ENCODE data around the gene WASL.
A peak's percentile ranks its signal among the peaks of the same experiment; 100 is the strongest.
"Not testable (repeated sequence)": the region's sequence is repeated elsewhere in the genome, so short reads cannot be mapped to it uniquely, and the experiment has no call there.

WASL gene

DNA sequence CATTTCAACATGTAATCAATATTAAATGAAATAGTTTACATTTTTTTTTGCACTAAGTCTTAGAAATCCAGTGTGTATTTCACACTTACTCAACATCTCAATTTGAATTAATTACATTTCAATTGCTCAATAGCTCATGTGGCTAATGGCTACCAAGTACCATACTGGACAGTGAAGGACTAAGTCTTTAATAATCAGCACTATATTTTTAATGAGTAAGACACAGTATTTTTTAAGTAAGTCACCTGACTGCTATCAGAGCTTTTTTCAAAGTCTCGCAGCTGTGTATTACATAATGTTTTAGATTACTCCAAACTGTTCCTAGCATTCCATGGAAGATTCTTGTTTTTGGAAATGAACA is 19.6 kb downstream of the WASL start:
- DNase-seq: no peak

- DNase-seq: no peak
Observed at GRCh38 chr7:123727071-123727837, 21.5 kb downstream of the WASL start.

GRCh38 chr7:123725586-123726171 is 23.1 kb downstream of the WASL start:
- DNase-seq: no peak

- DNase-seq: no peak
Observed at GRCh38 chr7:123724817-123725253, 24.0 kb downstream of the WASL start.

DNA sequence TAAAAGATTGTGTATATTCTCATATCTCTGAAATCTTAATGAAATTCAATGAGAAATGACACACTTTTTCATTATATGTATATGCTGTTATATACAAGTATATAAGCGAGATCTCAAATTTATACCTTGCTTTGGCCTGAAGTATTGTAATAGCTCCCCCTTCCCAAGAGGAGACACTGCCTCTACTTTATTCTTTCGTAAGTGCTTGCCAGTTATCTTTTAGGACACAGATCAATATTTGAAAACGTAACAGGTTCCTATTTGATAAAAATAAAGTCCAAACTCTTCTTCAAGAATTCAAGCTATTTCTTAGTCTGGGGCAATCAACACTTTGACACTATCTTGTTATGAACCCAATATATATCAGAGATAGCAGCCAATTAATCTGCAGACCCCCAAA is 24.9 kb downstream of the WASL start:
- no peak for DNase-seq

- DNase-seq: not testable (repeated sequence)
Observed at GRCh38 chr7:123720527-123720926, 28.3 kb downstream of the WASL start.

DNA sequence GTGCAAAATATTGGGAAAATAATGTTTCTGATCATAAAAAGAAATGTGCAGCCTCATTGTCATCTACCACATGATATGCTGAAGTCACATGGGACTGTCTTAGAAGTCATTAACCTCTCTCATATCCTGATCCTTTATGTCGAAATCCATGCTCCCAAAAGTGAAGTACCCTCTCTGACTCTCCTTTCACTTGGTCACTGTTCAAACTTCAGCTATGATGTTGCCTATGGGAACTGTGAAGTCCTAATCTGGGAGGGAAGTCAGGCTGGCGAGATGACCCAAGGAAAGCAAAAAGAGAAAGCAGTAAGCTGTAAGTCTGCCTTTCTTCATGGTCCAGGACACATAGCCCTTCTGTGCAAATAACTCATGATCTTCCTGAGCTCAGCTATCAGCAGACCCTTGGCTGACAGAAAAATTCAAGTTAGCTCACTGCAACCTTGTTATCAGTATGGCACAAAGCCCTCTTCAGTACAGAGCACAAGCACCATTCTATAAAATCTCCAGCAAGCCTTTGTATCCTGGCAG is 29.5 kb downstream of the WASL start:
- DNase-seq: no peak

GRCh38 chr7:123718773-123719172 is 30.0 kb downstream of the WASL start:
- no peak for DNase-seq

DNA sequence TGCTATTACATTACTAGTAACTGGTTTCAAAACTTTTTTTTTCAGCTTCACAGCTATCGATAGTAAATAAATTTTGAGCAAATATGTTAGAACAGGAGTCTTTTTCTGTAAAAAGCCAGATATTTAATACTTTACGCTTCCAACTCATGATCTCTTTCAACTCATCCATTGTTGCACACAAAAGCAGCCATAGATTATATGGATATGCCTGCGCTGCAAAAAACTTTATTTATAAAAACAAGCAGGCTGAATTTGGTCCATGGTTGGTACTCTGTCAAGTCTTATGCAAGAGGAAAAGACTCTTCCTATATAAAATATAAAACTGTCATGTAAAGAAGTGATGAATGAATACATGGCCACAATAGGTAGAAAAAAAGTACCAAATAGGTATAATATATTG is 31.1 kb downstream of the WASL start:
- DNase-seq: no peak

DNA sequence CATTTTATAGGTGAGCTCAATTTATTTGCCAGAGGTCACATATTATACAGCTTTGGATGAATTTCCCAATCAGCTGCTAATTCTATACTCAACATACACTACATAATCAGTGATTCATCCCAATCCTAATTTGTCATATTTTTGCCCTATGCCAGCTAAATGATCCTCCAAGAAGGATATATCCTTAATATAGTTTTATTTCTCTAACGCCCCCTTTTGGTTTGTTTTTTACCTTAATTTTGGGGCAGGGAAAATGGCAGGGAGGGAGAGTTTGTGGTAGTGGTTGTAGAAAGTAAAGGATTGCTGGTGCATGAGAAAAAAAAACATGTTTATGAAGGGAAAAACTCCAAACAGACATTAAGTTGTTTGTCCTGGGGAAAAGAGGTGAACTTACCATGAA is 31.9 kb downstream of the WASL start:
- no peak for DNase-seq

GRCh38 chr7:123715799-123716198 is 33.0 kb downstream of the WASL start:
- DNase-seq: no peak

DNA sequence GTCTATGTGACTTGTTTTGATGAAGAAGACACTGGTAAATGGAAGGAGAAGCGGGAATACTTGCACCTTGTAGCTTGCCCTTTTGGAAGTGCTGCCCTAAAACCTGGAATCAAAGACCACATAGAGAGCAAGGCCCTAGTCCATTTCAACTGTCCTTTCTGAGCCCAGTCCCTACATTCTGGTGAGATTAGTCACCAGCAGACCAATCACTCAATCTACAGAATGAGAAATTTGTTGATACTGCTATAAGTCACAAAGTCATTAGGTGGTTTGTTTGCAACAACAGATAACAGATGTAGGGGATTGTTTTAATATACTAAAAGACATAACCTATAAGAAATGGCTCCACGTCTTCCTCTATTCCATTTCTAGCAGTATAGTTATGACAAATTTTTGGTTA is 33.6 kb downstream of the WASL start:
- no peak for DNase-seq

- no peak for DNase-seq
Observed at GRCh38 chr7:123714296-123715080, 34.3 kb downstream of the WASL start.

GRCh38 chr7:123712619-123713018 is 36.2 kb downstream of the WASL start:
- DNase-seq: no peak

DNA sequence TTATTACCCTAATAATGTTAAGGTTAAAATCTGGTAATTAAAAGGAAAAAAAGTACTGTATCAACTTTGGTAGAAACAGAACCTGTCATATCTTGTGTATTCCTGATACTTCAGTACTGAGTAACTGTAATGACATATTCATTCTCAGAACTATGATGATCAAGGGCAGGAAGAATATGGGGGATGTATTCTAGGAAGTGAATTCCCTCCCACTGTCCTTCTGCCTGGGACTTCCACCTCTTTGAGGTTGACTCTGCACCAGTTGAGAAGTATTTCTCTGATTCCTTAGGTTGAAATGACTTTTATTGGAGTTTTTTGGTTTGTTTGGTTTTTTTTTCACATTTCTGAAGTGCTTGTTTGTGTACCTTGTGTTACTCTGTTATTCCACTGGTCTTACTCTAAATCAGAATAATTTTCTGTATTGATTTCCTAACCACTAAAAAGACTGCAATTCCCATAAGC is 36.9 kb downstream of the WASL start:
- peak in 1 of 2 experiments; percentile 12 for DNase-seq

DNA sequence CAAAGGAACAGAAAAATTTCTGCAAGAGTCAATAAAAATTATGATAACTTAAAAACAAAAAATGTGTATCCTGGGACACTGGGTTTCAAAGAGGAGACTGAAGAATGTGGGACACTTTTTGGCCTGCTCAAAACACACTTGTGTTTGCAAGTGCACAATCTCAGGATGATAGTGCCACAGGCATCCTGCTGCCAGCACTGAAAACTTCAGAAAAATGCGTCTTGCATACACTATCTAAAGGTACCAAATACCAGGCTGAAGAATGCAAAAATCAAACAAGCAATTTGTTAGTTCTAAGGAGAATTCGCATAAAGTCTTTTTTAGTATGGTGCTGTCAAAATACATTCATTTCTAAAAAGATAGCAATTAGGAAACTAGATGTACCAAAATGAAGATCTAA is 38.1 kb downstream of the WASL start:
- DNase-seq: no peak

DNA sequence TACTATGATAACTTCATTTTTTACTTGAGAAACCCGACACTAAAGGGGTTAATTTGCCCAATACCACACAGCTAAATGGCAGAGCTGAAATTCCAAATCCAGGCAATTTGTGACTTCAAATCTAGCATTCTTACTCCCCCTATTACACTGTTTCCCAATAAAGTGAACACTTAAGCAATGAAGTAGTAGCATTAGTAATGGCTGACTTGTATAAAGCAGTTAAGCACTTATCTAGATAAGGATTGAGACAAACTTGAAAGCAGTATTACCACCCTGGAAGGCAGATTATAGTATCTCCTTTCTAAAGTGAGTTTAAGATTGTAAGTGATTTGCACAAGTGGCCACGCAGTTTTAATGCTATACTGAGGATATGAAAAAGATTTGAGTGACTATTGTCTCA is 39.3 kb downstream of the WASL start:
- no peak for DNase-seq

- no peak for DNase-seq
Observed at GRCh38 chr7:123705211-123705901, 43.4 kb downstream of the WASL start.

- no peak for DNase-seq
Observed at GRCh38 chr7:123695944-123696677, 52.7 kb downstream of the WASL start.

- no peak for DNase-seq
Observed at GRCh38 chr7:123692471-123692877, 56.3 kb downstream of the WASL start.

DNA sequence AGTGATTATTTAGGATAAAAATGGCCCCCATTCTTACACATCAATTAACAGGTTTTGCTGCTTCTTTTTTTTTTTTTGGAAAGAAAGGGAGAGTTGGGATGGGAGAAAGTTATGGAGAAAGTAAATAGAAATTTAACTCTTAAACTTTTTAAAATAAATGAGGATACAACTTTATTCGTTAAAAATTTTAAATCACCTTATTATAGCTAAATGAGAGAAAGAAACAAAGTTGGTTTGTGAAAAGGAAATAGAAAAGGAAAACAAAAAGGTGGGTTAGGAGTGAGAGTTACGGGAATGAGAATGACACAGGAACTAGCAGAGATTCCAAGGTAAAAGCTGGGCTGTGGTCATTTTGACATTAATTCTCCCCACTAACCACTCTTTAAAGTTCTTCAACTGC is 58.3 kb downstream of the WASL start:
- DNase-seq: no peak

DNA sequence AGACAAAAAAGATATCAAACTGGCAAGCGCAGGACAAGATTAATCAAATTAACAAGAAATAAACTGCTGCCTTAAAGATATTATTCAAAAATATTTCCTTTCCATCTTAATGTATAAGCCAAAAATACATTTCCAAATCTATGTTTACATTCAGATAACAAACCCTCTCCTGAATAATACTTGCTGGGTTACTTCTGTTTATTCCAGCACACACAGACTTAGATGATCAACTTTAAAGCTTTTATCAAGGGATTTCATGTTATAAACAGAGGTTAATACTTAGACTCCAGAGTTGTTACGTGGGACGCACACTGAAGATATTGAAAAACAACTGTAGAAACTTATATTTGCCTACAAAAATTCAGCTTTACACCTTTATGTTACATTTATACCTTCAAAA is 59.6 kb downstream of the WASL start:
- DNase-seq: no peak

Data from activated CD4-positive, alpha-beta T cell treated with anti-CD3 and anti-CD28 coated beads, Interleukin-2, amount 50 U/mL, for 48 hours (primary cell).